HepG2 (cell line): ENCODE results near the gene LYRM4. TPM values are rescaled to one million over a fixed set of nuclear protein-coding genes. Genes with fewer than 3 reads are reported as not detected.

Experiments used
- ATAC-seq: fragments of 200-7000 bp; cut with Tn5 transposase; 3 replicates; pipeline ENCODE4 v1.9.1; 2020; ENCODE audit warnings: mild to moderate bottlenecking, moderate library complexity
- BruUV-seq: library from RNA; stranded (reverse); fragments of 400-500 nt; replicated peaks from 2 replicates; lab custom pipeline; 2021; lab: Mats Ljungman, UMichigan
- CTCF ChIA-PET: fragments of 300-600 bp; formaldehyde crosslinking; extraction: SDS; loops from one replicate; lab custom pipeline; 2021; ENCODE audit warnings: low total read pairs, inconsistent platforms, low intra/inter-chr PET ratio; lab: Yijun Ruan, JAX
- POLR2A ChIA-PET: fragments of 350-600 bp; sonication (Branson Sonifier 250); formaldehyde crosslinking; loops from one replicate; lab custom pipeline; 2020; ENCODE audit warnings: antibody characterized with exemption, inconsistent platforms; lab: Yijun Ruan, JAX
- DNase-seq: peaks from one replicate; pipeline ENCODE4 v3.0.0-alpha.2; 2015; ENCODE audit warnings: low spot score
- FAIRE-seq: peaks from 3 replicates; lab custom pipeline; 2011; peaks lifted over from hg19 to GRCh38; lab: Jason Lieb, UNC
- H2AFZ ChIP-seq: one replicate; pipeline ENCODE4 v1.6.1; 2011; ENCODE audit warnings: low read length, inconsistent platforms
- H3K27ac ChIP-seq: fragments of 300-600 bp; 3 replicates; pipeline ENCODE4 v1.8.0; 2011; ENCODE audit warnings: mixed run types, mild to moderate bottlenecking, mixed read lengths, low read length, inconsistent platforms; ENCODE audit not compliant: insufficient read depth; ENCODE audit errors: extremely low read length
- H3K27me3 ChIP-seq, 2 experiments: fragments of 200-600 bp in 1 of 2; 2 replicates in 1 of 2; 3 replicates in 1 of 2; pipeline versions ENCODE4 v1.6.0 to v1.8.0; 2011; ENCODE audit warnings: low read length in 2 of 2, mild to moderate bottlenecking in 2 of 2, moderate library complexity in 2 of 2, inconsistent platforms in 1 of 2; ENCODE audit not compliant: insufficient read depth in 2 of 2, control insufficient read depth in 1 of 2
- H3K36me3 ChIP-seq, 2 experiments: fragments of 200-600 bp in 1 of 2; replicated peaks in 1 of 2; 2 replicates in 1 of 2; 3 replicates in 1 of 2; pipeline versions ENCODE4 v1.5.1 to v1.8.0; 2011; ENCODE audit warnings: low read length in 2 of 2, inconsistent platforms in 1 of 2; ENCODE audit not compliant: insufficient read depth in 2 of 2, control insufficient read depth in 1 of 2
- H3K4me1 ChIP-seq: 2 replicates; pipeline ENCODE4 v1.5.1; 2012; ENCODE audit warnings: low read length, inconsistent platforms; ENCODE audit not compliant: insufficient read depth
- H3K4me2 ChIP-seq: 2 replicates; pipeline ENCODE4 v1.6.0; 2011; ENCODE audit warnings: low read depth, low read length, inconsistent platforms
- H3K4me3 ChIP-seq, 3 experiments: fragments of 200-600 bp in 1 of 3; sonication (generic), shearing (Covaris generic) in 1 of 3; replicated peaks in 1 of 3; 2 replicates each; pipeline ENCODE4 v1.5.1; 2011 to 2016; ENCODE audit warnings: low read length in 3 of 3, inconsistent platforms in 2 of 3, low read depth in 2 of 3, mild to moderate bottlenecking in 2 of 3, control low read depth in 1 of 3, mixed read lengths in 1 of 3; ENCODE audit not compliant: insufficient read depth in 1 of 3
- H3K79me2 ChIP-seq: one replicate; pipeline ENCODE4 v1.6.1; 2011; ENCODE audit warnings: low read length, inconsistent platforms; ENCODE audit not compliant: insufficient read depth
- H3K9ac ChIP-seq: 2 replicates; pipeline ENCODE4 v1.6.0; 2011; ENCODE audit warnings: mild to moderate bottlenecking, low read depth, low read length, inconsistent platforms; ENCODE audit not compliant: insufficient read depth
- H3K9me3 ChIP-seq: 2 replicates; pipeline ENCODE4 v1.5.1; 2012; ENCODE audit warnings: mild to moderate bottlenecking, low read length
- H4K20me1 ChIP-seq: 2 replicates; pipeline ENCODE4 v1.6.0; 2011; ENCODE audit warnings: inconsistent platforms, mild to moderate bottlenecking, low read length, moderate library complexity; ENCODE audit not compliant: insufficient read depth
- ATF7 ChIP-seq, 2 experiments: fragments of 450-650 bp in 1 of 2; sonication (generic) in 1 of 2; formaldehyde crosslinking in 1 of 2; IDR thresholded peaks; 2 replicates each; pipeline versions ENCODE4 v1.4.0 to v1.6.1; 2016 to 2020; ENCODE audit warnings: antibody characterized with exemption in 1 of 2, mild to moderate bottlenecking in 1 of 2, missing genetic modification reagents in 1 of 2
- ATRX ChIP-seq: sonication (generic); formaldehyde crosslinking; IDR thresholded peaks from 2 replicates; pipeline ENCODE4 v1.4.0; 2020; ENCODE audit warnings: missing genetic modification reagents, borderline replicate concordance
- BRF2 ChIP-seq: sonication (generic); formaldehyde crosslinking; IDR thresholded peaks from 2 replicates; pipeline ENCODE4 v1.8.1; 2022; ENCODE audit warnings: mild to moderate bottlenecking, missing genetic modification reagents
- HNRNPL ChIP-seq: fragments of 200-400 bp; formaldehyde crosslinking; IDR thresholded peaks from 2 replicates; pipeline ENCODE4 v1.6.1; 2017; ENCODE audit warnings: mild to moderate bottlenecking, low read depth, low read length
- MAZ ChIP-seq, 2 experiments: sonication (generic) in 1 of 2; formaldehyde crosslinking in 1 of 2; IDR thresholded peaks; 2 replicates each; pipeline versions ENCODE4 v1.5.0 to v1.6.1; 2012 to 2020; ENCODE audit warnings: low read depth in 2 of 2, mild to moderate bottlenecking in 2 of 2, borderline replicate concordance in 1 of 2, improper control_type of control experiment in 1 of 2, low read length in 1 of 2, missing genetic modification reagents in 1 of 2, moderate library complexity in 1 of 2
- NCOA2 ChIP-seq: sonication (generic); formaldehyde crosslinking; IDR thresholded peaks from 2 replicates; pipeline ENCODE4 v1.8.0; 2022; ENCODE audit warnings: inconsistent platforms
- NR2F1 ChIP-seq, 2 experiments: fragments of 450-650 bp in 1 of 2; formaldehyde crosslinking in 1 of 2; IDR thresholded peaks; 2 replicates each; pipeline versions ENCODE4 v1.5.0 to v1.6.1; 2016 to 2020; ENCODE audit warnings: mild to moderate bottlenecking in 1 of 2, missing compliant biosample characterization in 1 of 2, missing genetic modification reagents in 1 of 2, moderate library complexity in 1 of 2
- POGK ChIP-seq: sonication (generic); formaldehyde crosslinking; conservative IDR thresholded peaks from 2 replicates; pipeline ENCODE4 v1.8.0; 2022; ENCODE audit warnings: mild to moderate bottlenecking, moderate library complexity, missing genetic modification reagents
- SMAD9 ChIP-seq: sonication (generic); formaldehyde crosslinking; IDR thresholded peaks from 2 replicates; pipeline ENCODE4 v1.5.1; 2020; ENCODE audit warnings: mild to moderate bottlenecking, missing genetic modification reagents
- SP5 ChIP-seq: IDR thresholded peaks from 2 replicates; pipeline ENCODE4 v1.6.1; 2016; ENCODE audit warnings: low read depth, borderline replicate concordance
- ZBTB1 ChIP-seq: sonication (generic); formaldehyde crosslinking; IDR thresholded peaks from 2 replicates; pipeline ENCODE4 v1.4.0; 2020; ENCODE audit warnings: missing genetic modification reagents, borderline replicate concordance
- ZBTB20 ChIP-seq: sonication (generic); formaldehyde crosslinking; IDR thresholded peaks from 2 replicates; pipeline ENCODE4 v1.8.1; 2023; ENCODE audit warnings: missing genetic modification reagents, low read depth, mild to moderate bottlenecking, borderline replicate concordance
- ZNF143 ChIP-seq: sonication (generic); formaldehyde crosslinking; IDR thresholded peaks from 2 replicates; pipeline ENCODE4 v1.4.0; 2020; ENCODE audit warnings: missing genetic modification reagents
- ZNF160 ChIP-seq: sonication (generic); formaldehyde crosslinking; IDR thresholded peaks from 2 replicates; pipeline ENCODE4 v1.8.0; 2022; ENCODE audit warnings: mild to moderate bottlenecking, inconsistent platforms, missing genetic modification reagents
- ZNF263 ChIP-seq: sonication (generic); formaldehyde crosslinking; IDR thresholded peaks from 2 replicates; pipeline ENCODE4 v1.4.0; 2020; ENCODE audit warnings: missing genetic modification reagents
- ZNF3 ChIP-seq: IDR thresholded peaks from 2 replicates; pipeline ENCODE4 v1.7.0; 2017; ENCODE audit warnings: inconsistent platforms
- WGBS: methylation state at CpG from one replicate; pipeline ENCODE4 v1.1.6; 2017; ENCODE audit warnings: low lambda C conversion rate; 5-methylcytosine and 5-hydroxymethylcytosine counted together
- in situ Hi-C: cut with HindIII; loops from 2 replicates; pipeline ENCODE4 v1.10.0; 2017; ENCODE audit warnings: low pct_unique_long_range_greater_than_20kb; ENCODE audit not compliant: extremely low pct_ligation_motif_present
- intact Hi-C: fragments of 100-400 bp; cut with micrococcal nuclease; formaldehyde crosslinking; loops from one replicate; pipeline ENCODE4 v1.10.0; 2022; ENCODE audit not compliant: unreplicated experiment
- polyA plus RNA-seq, 8 experiments: library from polyadenylated mRNA; depleted of rRNA in 3 of 8; stranded (reverse) in 7 of 8; unstranded in 1 of 8; fragments of >200 nt; fragmentation: Illumina TruSeq in 4 of 8; extraction: Trizol in 4 of 8; gene quantifications; 2 replicates each; pipeline versions ENCODE4 v1.2.1 to v1.2.3, GENCODE V29; 2011 to 2016; ENCODE audit warnings: low read depth in 4 of 8, missing spikeins in 1 of 8, mixed read lengths in 1 of 8; ENCODE audit not compliant: insufficient read depth in 1 of 8
- total RNA-seq, 5 experiments: library from RNA; depleted of rRNA; stranded (reverse); fragments of >200 nt; fragmentation: Illumina TruSeq; extraction: Trizol; gene quantifications; 2 replicates each; pipeline ENCODE4 v1.2.3, GENCODE V29; 2016; ENCODE audit warnings: low read depth in 1 of 5

LYRM4 gene
- total and polyA plus RNA-seq, 2 of the 13 experiments (the other 11 are each of a cell fraction or from before 2014, with no cell fraction given), result 64.6 to 67.5 TPM

- Histone ChIP-seq H3K4me1 (no peaks in the 10 kb centered on the region), H3K4me3 (no peak overlapping the region), H3K9ac (no peak overlapping the region), H2AFZ (no peak overlapping the region), H3K79me2 (no peaks in the 10 kb centered on the region), H4K20me1 (no peaks in the 10 kb centered on the region), H3K36me3 (peaks cover 11 to 28% of the 10 kb centered on the region in 2 experiments; a peak in 3 of 5 replicates), H3K27ac (no peak overlapping the region), H3K27me3 (no peaks in the 10 kb centered on the region), H3K9me3 (no peaks in the 10 kb centered on the region), H3K4me2 (no peak overlapping the region)
- 96% methylated on average over 6 of the region's 6 CpGs for WGBS
- ATAC-seq (no peak), FAIRE-seq (no peak), DNase-seq (no peak)
- in situ Hi-C loops, result no loop called here
- ChIA-PET POLR2A (no interaction called here), CTCF (no interaction called here)
- BruUV-seq, result TSS peak; percentile 41
- intact Hi-C loops, result no loop called here
- no peak for TF ChIP-seq NR2F1 (CRISPR knock-in tag; IDR thresholded peaks at IDR 0.05)
- no peak for TF ChIP-seq ZBTB1 (CRISPR knock-in tag)
- TF ChIP-seq NCOA2, result no peak
- no peak for TF ChIP-seq POGK (CRISPR knock-in tag)
- TF ChIP-seq ZNF263 (CRISPR knock-in tag), result no peak
- no peak for TF ChIP-seq ATF7 (IDR thresholded peaks at IDR 0.05)
- no peak for TF ChIP-seq ATF7 (CRISPR knock-in tag; IDR thresholded peaks at IDR 0.05)
- TF ChIP-seq ZNF143, result no peak
- no peak for TF ChIP-seq SP5
- TF ChIP-seq ZNF160 (CRISPR knock-in tag), result no peak
- no peak for TF ChIP-seq ATRX (CRISPR knock-in tag)
- TF ChIP-seq MAZ (IDR thresholded peaks at IDR 0.05; ENCODE audit: borderline replicate concordance, low read depth, low read length), result no peak
- no peak for TF ChIP-seq MAZ (CRISPR knock-in tag; IDR thresholded peaks at IDR 0.05; ENCODE audit: low read depth)
- no peak for TF ChIP-seq ZNF3 (CRISPR knock-in tag)
- no peak for TF ChIP-seq SMAD9
- no peak for TF ChIP-seq HNRNPL
- TF ChIP-seq BRF2 (CRISPR knock-in tag), result no peak
- no peak for TF ChIP-seq ZBTB20 (CRISPR knock-in tag)
Observed at GRCh38 chr6:5108536-5109150, 152.1 kb downstream of the LYRM4 start.
